Smooth muscle cell (in vitro differentiated cells): ENCODE data around the gene TMEM164. TPM values are rescaled to one million over a fixed set of nuclear protein-coding genes. Genes with fewer than 3 reads are reported as not detected.
"Not testable (repeated sequence)": the region's sequence is repeated elsewhere in the genome, so short reads cannot be mapped to it uniquely, and the experiment has no call there.

Experiments used
- DNase-seq: peaks from one replicate; lab custom pipeline; 2025; ENCODE audit not compliant: unreplicated experiment; lab: John Stamatoyannopoulos, UW
- H2AFZ ChIP-seq: fragments of 200-600 bp; sonication (generic); 2 replicates; pipeline ENCODE4 v1.6.0; 2016; ENCODE audit warnings: antibody characterized with exemption, low read depth, mild to moderate bottlenecking
- H3F3A ChIP-seq: fragments of 200-600 bp; sonication (generic); 2 replicates; pipeline ENCODE4 v1.6.0; 2017; ENCODE audit warnings: antibody characterized with exemption, low read depth
- H3K27ac ChIP-seq: fragments of 200-600 bp; sonication (generic); 2 replicates; pipeline ENCODE4 v1.5.1; 2016; ENCODE audit warnings: low read depth, mild to moderate bottlenecking
- H3K27me3 ChIP-seq: fragments of 200-600 bp; sonication (generic); 2 replicates; pipeline ENCODE4 v1.6.1; 2016; ENCODE audit warnings: low read depth, mild to moderate bottlenecking
- H3K36me3 ChIP-seq: fragments of 200-600 bp; sonication (generic); 2 replicates; pipeline ENCODE4 v1.5.1; 2016; ENCODE audit warnings: low read depth
- H3K4me1 ChIP-seq: fragments of 200-600 bp; sonication (generic); 2 replicates; pipeline ENCODE4 v1.5.1; 2016; ENCODE audit warnings: low read depth
- H3K4me2 ChIP-seq: fragments of 200-600 bp; sonication (generic); 2 replicates; pipeline ENCODE4 v1.6.0; 2016; ENCODE audit warnings: mild to moderate bottlenecking
- H3K4me3 ChIP-seq: fragments of 200-600 bp; sonication (generic); 2 replicates; pipeline ENCODE4 v1.5.1; 2016; ENCODE audit warnings: mild to moderate bottlenecking
- H3K79me2 ChIP-seq: fragments of 200-600 bp; sonication (generic); 2 replicates; pipeline ENCODE4 v1.6.0; 2016; ENCODE audit warnings: low read depth, mild to moderate bottlenecking
- H3K9ac ChIP-seq: fragments of 200-600 bp; sonication (generic); 2 replicates; pipeline ENCODE4 v1.6.0; 2016; ENCODE audit warnings: low read depth
- H3K9me3 ChIP-seq: fragments of 200-600 bp; sonication (generic); replicated peaks from 2 replicates; pipeline ENCODE4 v1.5.1; 2016; ENCODE audit warnings: low read depth
- H4K20me1 ChIP-seq: fragments of 200-600 bp; sonication (generic); 2 replicates; pipeline ENCODE4 v1.6.0; 2016; ENCODE audit warnings: low read depth
- WGBS: methylation state at CpG from one replicate; pipeline ENCODE4 v1.1.7; 2016; ENCODE audit warnings: low lambda C conversion rate; 5-methylcytosine and 5-hydroxymethylcytosine counted together
- polyA plus RNA-seq: library from polyadenylated mRNA; unstranded; fragments of >200 nt; fragmentation: Nextera tagmentation; extraction: Ambion mirVana; gene quantifications from 2 replicates; pipeline ENCODE4 v1.2.1, GENCODE V29; 2016
- total RNA-seq: library from RNA; depleted of rRNA; stranded (reverse); fragments of >200 nt; gene quantifications from 2 replicates; pipeline ENCODE4 v1.2.3, GENCODE V29; 2014
- TF ChIP-seq, protein P1 (sequence below): fragments of 200-600 bp; sonication (generic); IDR thresholded peaks from 2 replicates; pipeline ENCODE4 v1.5.1; 2017; ENCODE audit warnings: borderline replicate concordance, mild to moderate bottlenecking, antibody characterized with exemption; ENCODE audit not compliant: insufficient read depth, poor library complexity, severe bottlenecking

TMEM164 gene
- total and polyA plus RNA-seq, 2 experiments from 2014 or later: 1.5 to 8.9 TPM

DNA sequence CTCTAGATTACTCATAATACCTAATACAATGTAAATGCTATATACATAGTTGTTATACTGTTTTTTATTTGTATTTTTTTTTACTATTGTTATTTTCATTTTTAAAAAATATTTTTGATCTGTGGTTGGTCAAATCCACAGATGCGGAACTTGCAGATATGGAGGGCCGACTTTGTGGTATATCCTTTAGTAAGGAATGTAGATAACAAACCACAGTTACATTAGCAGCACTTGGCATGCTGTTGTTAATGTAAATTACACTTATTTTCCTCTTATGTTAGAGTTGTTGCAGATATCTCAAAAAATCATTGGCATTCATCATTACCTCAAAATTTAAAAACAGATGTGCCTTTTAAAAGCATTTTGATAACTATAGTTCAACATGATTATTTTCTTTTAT, 151.0 kb downstream of the TMEM164 start:
- Histone ChIP-seq H3K27ac (no peak overlapping the region), H3K4me1 (no peaks in the 10 kb centered on the region), H3K36me3 (no peaks in the 10 kb centered on the region), H3K27me3 (no peaks in the 10 kb centered on the region), H3K4me3 (no peak overlapping the region), H4K20me1 (no peaks in the 10 kb centered on the region), H3K4me2 (peak overlapping the region; percentile 26), H3K9ac (no peak overlapping the region), H3F3A (no peaks in the 10 kb centered on the region), H3K9me3 (no peaks in the 10 kb centered on the region), H2AFZ (no peak overlapping the region), H3K79me2 (no peaks in the 10 kb centered on the region)
- no peak for DNase-seq
- WGBS: 28% methylated on average over 2 of the region's 2 CpGs
- TF ChIP-seq, protein P1, sequence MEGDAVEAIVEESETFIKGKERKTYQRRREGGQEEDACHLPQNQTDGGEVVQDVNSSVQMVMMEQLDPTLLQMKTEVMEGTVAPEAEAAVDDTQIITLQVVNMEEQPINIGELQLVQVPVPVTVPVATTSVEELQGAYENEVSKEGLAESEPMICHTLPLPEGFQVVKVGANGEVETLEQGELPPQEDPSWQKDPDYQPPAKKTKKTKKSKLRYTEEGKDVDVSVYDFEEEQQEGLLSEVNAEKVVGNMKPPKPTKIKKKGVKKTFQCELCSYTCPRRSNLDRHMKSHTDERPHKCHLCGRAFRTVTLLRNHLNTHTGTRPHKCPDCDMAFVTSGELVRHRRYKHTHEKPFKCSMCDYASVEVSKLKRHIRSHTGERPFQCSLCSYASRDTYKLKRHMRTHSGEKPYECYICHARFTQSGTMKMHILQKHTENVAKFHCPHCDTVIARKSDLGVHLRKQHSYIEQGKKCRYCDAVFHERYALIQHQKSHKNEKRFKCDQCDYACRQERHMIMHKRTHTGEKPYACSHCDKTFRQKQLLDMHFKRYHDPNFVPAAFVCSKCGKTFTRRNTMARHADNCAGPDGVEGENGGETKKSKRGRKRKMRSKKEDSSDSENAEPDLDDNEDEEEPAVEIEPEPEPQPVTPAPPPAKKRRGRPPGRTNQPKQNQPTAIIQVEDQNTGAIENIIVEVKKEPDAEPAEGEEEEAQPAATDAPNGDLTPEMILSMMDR: no peak

DNA sequence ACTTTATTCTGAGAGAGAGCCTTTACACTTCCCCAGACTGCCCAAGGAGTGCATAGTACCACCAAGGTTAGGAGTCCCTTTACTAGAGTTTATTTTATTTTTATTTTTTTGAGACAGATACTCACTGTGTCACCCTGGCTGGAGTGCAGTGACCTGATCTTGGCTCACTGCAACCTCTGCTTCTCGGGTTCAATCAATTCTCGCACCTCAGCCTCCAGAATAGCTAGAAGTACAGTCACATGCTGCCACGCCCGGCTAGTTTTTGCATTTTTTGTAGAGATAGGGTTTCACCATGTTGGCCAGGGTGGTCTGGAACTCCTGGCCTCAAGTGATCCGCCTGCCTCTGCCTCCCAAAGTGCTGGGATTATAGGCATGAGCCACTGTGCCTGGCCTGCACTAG, 151.4 kb downstream of the TMEM164 start:
- H3K4me1 ChIP-seq, DNase-seq, H4K20me1 ChIP-seq, H3K4me3 ChIP-seq, H3K79me2 ChIP-seq, H3K27ac ChIP-seq, H3K9ac ChIP-seq, H3K27me3 ChIP-seq, H2AFZ ChIP-seq, H3K9me3 ChIP-seq, H3F3A ChIP-seq, H3K36me3 ChIP-seq: not testable (repeated sequence)
- peak overlapping the region; percentile 26 for H3K4me2 ChIP-seq
- WGBS: 74% methylated on average over 5 of the region's 5 CpGs

DNA sequence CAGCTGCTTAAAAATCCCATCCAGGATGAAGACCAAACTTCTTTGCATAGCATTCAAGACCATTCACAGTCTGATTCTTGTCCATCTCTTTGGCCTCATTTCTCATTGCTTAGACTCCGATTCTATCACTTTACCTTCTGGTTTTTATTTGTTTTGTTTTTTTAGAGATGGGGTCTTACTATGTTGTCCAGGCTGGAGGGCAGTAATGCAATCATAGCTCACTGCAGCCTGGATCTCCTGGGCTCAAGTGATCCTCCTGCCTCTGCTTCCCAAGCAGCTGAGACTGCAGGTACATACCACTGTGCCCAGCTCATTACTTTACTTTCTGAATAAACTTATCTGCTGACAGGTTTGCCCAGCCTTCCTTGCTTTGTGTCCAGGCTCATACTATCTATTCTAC, 152.8 kb downstream of the TMEM164 start:
- no peaks in the 10 kb centered on the region for H3K4me1 ChIP-seq
- no peak overlapping the region for H3K27ac ChIP-seq
- H3K79me2 ChIP-seq: no peaks in the 10 kb centered on the region
- TF ChIP-seq, protein P1: no peak
- no peak overlapping the region for H3K9ac ChIP-seq
- no peak overlapping the region for H3K4me3 ChIP-seq
- no peaks in the 10 kb centered on the region for H4K20me1 ChIP-seq
- H3K4me2 ChIP-seq: no peak overlapping the region
- no peak for DNase-seq
- H3K27me3 ChIP-seq: no peaks in the 10 kb centered on the region
- no peak overlapping the region for H2AFZ ChIP-seq
- no peaks in the 10 kb centered on the region for H3F3A ChIP-seq
- WGBS: 80% methylated on average over 1 of the region's 1 CpG
- no peaks in the 10 kb centered on the region for H3K9me3 ChIP-seq
- H3K36me3 ChIP-seq: no peaks in the 10 kb centered on the region

DNA sequence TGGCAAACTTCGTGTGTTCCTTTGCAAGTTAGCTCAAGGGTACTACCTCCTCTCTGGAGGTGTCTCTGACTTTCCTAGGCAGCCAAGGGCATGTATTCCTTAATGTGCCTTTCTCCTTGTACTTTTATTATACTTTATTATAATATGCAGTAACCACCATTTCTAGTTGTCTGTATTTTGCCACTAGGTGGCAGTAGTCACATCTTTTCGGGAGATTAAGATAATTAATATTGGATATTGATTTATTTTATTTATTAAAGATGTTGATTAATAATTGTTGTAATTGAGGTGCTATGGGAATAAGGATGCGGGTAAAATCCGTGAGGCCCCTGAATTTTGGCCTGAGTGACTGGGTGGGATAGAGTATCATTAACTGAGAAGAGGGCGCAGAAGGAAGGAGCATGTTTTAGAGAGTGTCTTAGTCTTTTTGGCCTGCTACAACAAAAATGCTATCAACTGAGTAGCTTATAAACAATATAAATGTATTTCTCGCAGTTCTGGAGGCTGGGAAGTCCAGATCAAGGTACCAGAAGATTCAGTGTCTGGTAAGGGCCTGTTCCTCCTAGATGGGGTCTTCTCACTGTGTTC, 153.3 kb downstream of the TMEM164 start:
- TF ChIP-seq, protein P1: peak; percentile 58
- Histone ChIP-seq H3K4me1 (no peaks in the 10 kb centered on the region), H3K9ac (no peak overlapping the region), H3K36me3 (no peaks in the 10 kb centered on the region), H2AFZ (no peak overlapping the region), H4K20me1 (no peaks in the 10 kb centered on the region), H3K4me2 (no peak overlapping the region), H3K79me2 (no peaks in the 10 kb centered on the region), H3K27ac (no peak overlapping the region), H3K9me3 (no peaks in the 10 kb centered on the region), H3F3A (no peaks in the 10 kb centered on the region), H3K27me3 (no peaks in the 10 kb centered on the region), H3K4me3 (no peak overlapping the region)
- WGBS: 65% methylated on average over 6 of the region's 6 CpGs
- no peak for DNase-seq
